ENCODE measurements around the gene SNRPA1.

DNA sequence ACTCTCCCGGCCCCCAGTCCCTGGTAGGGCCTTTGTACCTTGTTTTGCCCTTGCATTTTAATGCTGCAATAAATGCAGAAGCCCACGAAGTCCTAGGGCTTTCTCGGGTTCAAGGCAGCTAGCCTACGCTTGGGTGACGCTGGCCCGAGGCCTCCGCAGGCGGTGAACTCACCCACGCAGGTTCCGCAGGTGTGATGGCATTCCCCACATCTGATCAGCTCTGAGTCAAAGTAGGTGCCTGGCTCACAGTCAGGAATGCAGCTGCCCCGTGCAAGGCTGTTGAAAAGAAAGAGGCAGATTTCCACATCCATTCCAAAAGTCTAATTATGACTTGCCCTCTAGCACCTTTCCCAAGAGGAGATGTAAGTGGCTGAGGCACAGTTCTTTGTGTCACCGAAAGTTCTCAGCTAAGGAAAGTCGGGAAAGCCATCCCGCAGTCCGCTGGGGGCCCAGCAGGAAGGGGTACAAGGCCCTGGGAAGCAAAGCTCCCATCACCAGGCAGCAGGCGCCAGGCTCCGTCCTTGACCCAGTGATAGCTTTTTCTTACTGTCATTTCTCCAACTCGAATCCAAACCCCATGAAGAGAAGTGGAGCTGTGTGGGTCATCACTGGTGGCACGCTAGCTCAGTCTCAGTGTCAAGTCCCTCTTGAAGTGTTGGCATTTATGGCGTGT, 23.2 kb upstream of the SNRPA1 start:
- no peak for TF ChIP-seq GATA2 (IDR thresholded peaks at IDR 0.05; ENCODE audit: low read depth, low read length)
- TF ChIP-seq GATA3 (IDR thresholded peaks at IDR 0.05; ENCODE audit: low read depth, low read length), result no peak
